GM12892 (cell line): Measurements from ENCODE around the gene TMPRSS4.

Experiments used
- DNase-seq: peaks from one replicate; pipeline ENCODE4 v3.0.0; 2011; ENCODE audit not compliant: insufficient read length
- FAIRE-seq: peaks from 2 replicates; lab custom pipeline; 2011; peaks lifted over from hg19 to GRCh38; lab: Jason Lieb, UNC
- POLR2A ChIP-seq: IDR thresholded peaks from 2 replicates; pipeline ENCODE4 v1.6.1; 2011; ENCODE audit warnings: low read depth, low read length, control low read depth
- POLR2AphosphoS5 ChIP-seq: IDR thresholded peaks from 2 replicates; pipeline ENCODE4 v1.6.1; 2011; ENCODE audit warnings: low read depth, low read length, control low read depth
- TAF1 ChIP-seq: IDR thresholded peaks from 2 replicates; pipeline ENCODE4 v1.6.1; 2011; ENCODE audit warnings: low read depth, mild to moderate bottlenecking, control low read depth, low read length, borderline replicate concordance

Gene TMPRSS4

GRCh38 chr11:118102721-118103261 is 25.9 kb downstream of the TMPRSS4 start:
- no peak for FAIRE-seq
- DNase-seq = no peak
- TF ChIP-seq POLR2A = no peak
- no peak for TF ChIP-seq POLR2AphosphoS5
- TF ChIP-seq TAF1 = no peak

- FAIRE-seq = no peak
- no peak for DNase-seq
- TF ChIP-seq TAF1 (no peak), POLR2AphosphoS5 (no peak), POLR2A (no peak)
Measured at GRCh38 chr11:118104491-118104890, 27.6 kb downstream of the TMPRSS4 start.

GRCh38 chr11:118105657-118106305 is 28.9 kb downstream of the TMPRSS4 start:
- FAIRE-seq (no peak), DNase-seq (no peak)
- TF ChIP-seq TAF1 (no peak), POLR2A (no peak), POLR2AphosphoS5 (no peak)

GRCh38 chr11:118106789-118107335 is 30.0 kb downstream of the TMPRSS4 start:
- DNase-seq (no peak), FAIRE-seq (no peak)
- TF ChIP-seq POLR2A = no peak

- DNase-seq (no peak), FAIRE-seq (no peak)
- TF ChIP-seq TAF1 (no peak), POLR2AphosphoS5 (no peak), POLR2A (no peak)
Measured at GRCh38 chr11:118108513-118108912, 31.6 kb downstream of the TMPRSS4 start.

- TF ChIP-seq POLR2AphosphoS5 (no peak), POLR2A (no peak), TAF1 (no peak)
- no peak for FAIRE-seq
- no peak for DNase-seq
Measured at GRCh38 chr11:118109231-118109630, 32.4 kb downstream of the TMPRSS4 start.

GRCh38 chr11:118111019-118111743 is 34.3 kb downstream of the TMPRSS4 start:
- FAIRE-seq (no peak), DNase-seq (no peak)
- no peak for TF ChIP-seq POLR2AphosphoS5
- TF ChIP-seq TAF1 = no peak
- TF ChIP-seq POLR2A = no peak

- no peak for DNase-seq
- TF ChIP-seq POLR2AphosphoS5 (no peak), POLR2A (no peak), TAF1 (no peak)
- no peak for FAIRE-seq
Measured at GRCh38 chr11:118111744-118112035, 34.8 kb downstream of the TMPRSS4 start.

- TF ChIP-seq POLR2AphosphoS5 (no peak), POLR2A (no peak), TAF1 (no peak)
- DNase-seq = no peak
- FAIRE-seq = no peak
Measured at GRCh38 chr11:118112711-118113430, 36.0 kb downstream of the TMPRSS4 start.

- FAIRE-seq (no peak), DNase-seq (no peak)
- TF ChIP-seq TAF1 (no peak), POLR2AphosphoS5 (no peak), POLR2A (no peak)
Measured at GRCh38 chr11:118114266-118114665, 37.4 kb downstream of the TMPRSS4 start.

- no peak for TF ChIP-seq POLR2AphosphoS5
- TF ChIP-seq TAF1 = no peak
- no peak for TF ChIP-seq POLR2A
- no peak for FAIRE-seq
- no peak for DNase-seq
Measured at GRCh38 chr11:118115048-118115447, 38.2 kb downstream of the TMPRSS4 start.
